OCI-LY7 (cell line): ENCODE results near the gene GRXCR2.

Source experiments
- CTCF ChIP-seq: fragments of 200-600 bp; sonication (generic); conservative IDR thresholded peaks from 2 replicates; pipeline ENCODE4 v1.5.1; 2014; ENCODE audit warnings: mild to moderate bottlenecking, antibody characterized with exemption, low read length, moderate library complexity, mixed read lengths
- EZH2phosphoT487 ChIP-seq: fragments of 200-600 bp; sonication (generic); IDR thresholded peaks from 2 replicates; pipeline ENCODE4 v1.6.1; 2018; ENCODE audit warnings: low read depth, borderline replicate concordance, mild to moderate bottlenecking, mixed run types, antibody characterized with exemption, low read length, moderate library complexity, mixed read lengths

DNA sequence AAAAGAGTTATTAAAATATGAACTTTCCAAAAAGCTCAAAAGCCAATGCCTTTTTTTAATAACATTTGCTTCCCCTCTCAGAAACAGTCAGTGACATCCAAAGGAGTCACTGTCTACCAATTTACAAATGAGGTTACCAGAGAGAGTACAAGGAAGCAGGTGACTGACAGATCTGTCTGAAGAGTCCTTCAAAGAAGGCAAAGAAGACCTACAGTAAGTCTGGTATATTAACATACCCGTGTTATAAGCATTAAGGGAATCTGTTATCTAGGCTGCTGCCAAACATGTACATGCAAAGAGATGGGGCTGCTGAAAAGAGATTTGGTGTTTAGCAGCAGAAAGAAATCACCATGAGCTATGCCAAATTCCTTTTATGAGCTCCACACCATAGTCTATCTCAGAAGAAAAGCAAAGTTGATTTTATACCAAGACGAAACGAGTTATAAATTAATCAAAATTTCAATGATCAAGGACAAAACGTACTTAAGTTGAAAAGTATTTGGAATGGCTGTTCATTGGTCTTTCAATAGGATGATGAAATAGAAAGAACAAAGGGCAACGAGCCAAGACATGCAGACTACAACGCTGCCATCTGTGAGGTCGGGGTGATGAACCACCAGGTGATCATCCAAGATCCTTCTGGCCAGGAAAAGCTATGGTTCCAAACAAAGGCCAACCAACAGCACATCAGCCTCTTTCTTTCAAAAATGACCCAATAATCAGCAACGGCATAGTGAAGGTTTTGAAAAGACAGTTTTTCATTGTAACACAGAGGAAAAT, 45.7 kb downstream of the GRXCR2 start:
- no peak for TF ChIP-seq CTCF
- no peak for TF ChIP-seq EZH2phosphoT487
